Ascending aorta (tissue), 2 donors: ENCODE measurements around the gene TADA2A. TPM values are rescaled to one million over a fixed set of nuclear protein-coding genes. Genes with fewer than 3 reads are reported as not detected.
A peak's percentile ranks its signal among the peaks of the same experiment; 100 is the strongest.

ENCODE experiments used
- DNase-seq, 2 donors: peaks; one replicate each; pipeline ENCODE4 v3.0.0-alpha.2; 2019; ENCODE audit warnings: low spot score in 2 of 2
- H3K27ac ChIP-seq, 2 donors: fragments of 200-600 bp; sonication (generic); one replicate each; pipeline ENCODE4 v1.5.1; 2016 to 2017; ENCODE audit warnings: mild to moderate bottlenecking in 1 of 2
- H3K27me3 ChIP-seq: fragments of 200-600 bp; sonication (generic); one replicate; pipeline ENCODE4 v1.5.1; 2017
- H3K36me3 ChIP-seq, 2 donors: fragments of 200-600 bp; sonication (generic); one replicate each; pipeline ENCODE4 v1.5.1; 2016
- H3K4me1 ChIP-seq, 2 donors: fragments of 200-600 bp; sonication (generic); one replicate each; pipeline ENCODE4 v1.5.1; 2016 to 2017; ENCODE audit warnings: mild to moderate bottlenecking in 1 of 2
- H3K4me3 ChIP-seq, 2 donors: fragments of 200-600 bp; sonication (generic); one replicate each; pipeline ENCODE4 v1.5.1; 2016 to 2017; ENCODE audit warnings: mild to moderate bottlenecking in 1 of 2
- H3K9me3 ChIP-seq, 2 donors: fragments of 200-600 bp; sonication (generic); one replicate each; pipeline ENCODE4 v1.5.1; 2016
- CTCF ChIP-seq, 3 experiments: fragments of 200-600 bp in 2 of 3; fragments of 450-650 bp in 1 of 3; sonication (generic) in 2 of 3; IDR thresholded peaks; one replicate each; pipeline ENCODE4 v1.5.1; 2016 to 2019; ENCODE audit warnings: antibody characterized with exemption in 3 of 3, mild to moderate bottlenecking in 1 of 3, moderate library complexity in 1 of 3
- intact Hi-C: fragments of 100-400 bp; cut with DNase I; formaldehyde crosslinking; loops from one replicate; pipeline ENCODE4 v1.15.1; 2023
- total RNA-seq: library from RNA; depleted of rRNA; stranded (reverse); fragments of >200 nt; gene quantifications from one replicate; pipeline ENCODE4 v1.1.0, GENCODE V29; 2016

Gene TADA2A
- total RNA-seq, 1 donor from 2014 or later, result 7.7 TPM

GRCh38 chr17:37519251-37519985 lies 112.7 kb downstream of the TADA2A start:
- H3K27me3 ChIP-seq, result no peaks in the 10 kb centered on the region
- peaks cover 64 to 73% of the 10 kb centered on the region in 2 donors for H3K36me3 ChIP-seq
- intact Hi-C loops, result no loop called here
- H3K4me1 ChIP-seq, result no peaks in the 10 kb centered on the region
- no peak overlapping the region for H3K4me3 ChIP-seq
- no peak overlapping the region for H3K27ac ChIP-seq
- no peak for TF ChIP-seq CTCF (IDR thresholded peaks at IDR 0.05)
- no peak for DNase-seq
- no peaks in the 10 kb centered on the region for H3K9me3 ChIP-seq

- H3K9me3 ChIP-seq, result no peaks in the 10 kb centered on the region
- H3K4me3 ChIP-seq, result no peak overlapping the region
- intact Hi-C loops, result no loop called here
- H3K36me3 ChIP-seq, result peaks cover 64 to 72% of the 10 kb centered on the region in 2 donors
- no peaks in the 10 kb centered on the region for H3K27me3 ChIP-seq
- no peak overlapping the region for H3K27ac ChIP-seq
- no peak for TF ChIP-seq CTCF (IDR thresholded peaks at IDR 0.05)
- H3K4me1 ChIP-seq, result no peaks in the 10 kb centered on the region
- DNase-seq, result no peak
Observed at GRCh38 chr17:37520174-37520573, 113.5 kb downstream of the TADA2A start.

- intact Hi-C loops, result no loop called here
- TF ChIP-seq CTCF (IDR thresholded peaks at IDR 0.05), result no peak
- no peak overlapping the region for H3K27ac ChIP-seq
Observed at GRCh38 chr17:37521821-37522220, 115.1 kb downstream of the TADA2A start.

GRCh38 chr17:37523715-37524219 lies 117.1 kb downstream of the TADA2A start:
- no peak overlapping the region for H3K27ac ChIP-seq
- no peaks in the 10 kb centered on the region for H3K4me1 ChIP-seq
- intact Hi-C loops, result no loop called here
- no peaks in the 10 kb centered on the region for H3K27me3 ChIP-seq
- no peak for DNase-seq
- no peaks in the 10 kb centered on the region for H3K9me3 ChIP-seq
- no peak for TF ChIP-seq CTCF (IDR thresholded peaks at IDR 0.05)
- peaks cover 33 to 64% of the 10 kb centered on the region in 2 donors for H3K36me3 ChIP-seq
- H3K4me3 ChIP-seq, result no peak overlapping the region

More at GRCh38 chr17:37521821-37522220, 115.1 kb downstream of the TADA2A start:
- H3K36me3 ChIP-seq, result peaks cover 53 to 69% of the 10 kb centered on the region in 2 donors
- DNase-seq, result no peak
- no peaks in the 10 kb centered on the region for H3K9me3 ChIP-seq
- no peak overlapping the region for H3K4me3 ChIP-seq
- no peaks in the 10 kb centered on the region for H3K4me1 ChIP-seq
- H3K27me3 ChIP-seq, result no peaks in the 10 kb centered on the region

GRCh38 chr17:37527249-37527851 lies 120.7 kb downstream of the TADA2A start:
- Histone ChIP-seq H3K27me3 (no peaks in the 10 kb centered on the region), H3K4me1 (no peaks in the 10 kb centered on the region), H3K4me3 (no peak overlapping the region), H3K36me3 (peaks cover 42 to 68% of the 10 kb centered on the region in 2 donors), H3K27ac (no peak overlapping the region), H3K9me3 (no peaks in the 10 kb centered on the region)
- intact Hi-C loops, result no loop called here
- peak in 2 of 3 experiments; percentile 8 to 36 for TF ChIP-seq CTCF (IDR thresholded peaks at IDR 0.05)
- DNase-seq, result no peak

Other genes starting within 250 kb of the TADA2A start
- not detected for gene C17orf78, start 30.9 kb upstream of the TADA2A start, total RNA-seq
- gene ACACA, start 50 bp upstream of the TADA2A start, total RNA-seq, result 69.0 TPM
- 4.6 TPM for gene DUSP14, start 83.0 kb downstream of the TADA2A start, total RNA-seq
- 47.1 TPM for gene SYNRG, start 202.5 kb downstream of the TADA2A start, total RNA-seq
- gene DDX52, start 236.6 kb downstream of the TADA2A start, total RNA-seq, result 12.6 TPM